GM19468 (cell line): ENCODE results near the gene SH3TC2.

ENCODE experiments used
- ATAC-seq: cut with Tn5 transposase; IDR thresholded peaks from one replicate; pipeline ENCODE4 v1.9.1; 2021; ENCODE audit warnings: mild to moderate bottlenecking, moderate library complexity, moderate number of reproducible peaks; ENCODE audit not compliant: unreplicated experiment; ENCODE audit errors: extremely low read depth

The SH3TC2 gene

DNA sequence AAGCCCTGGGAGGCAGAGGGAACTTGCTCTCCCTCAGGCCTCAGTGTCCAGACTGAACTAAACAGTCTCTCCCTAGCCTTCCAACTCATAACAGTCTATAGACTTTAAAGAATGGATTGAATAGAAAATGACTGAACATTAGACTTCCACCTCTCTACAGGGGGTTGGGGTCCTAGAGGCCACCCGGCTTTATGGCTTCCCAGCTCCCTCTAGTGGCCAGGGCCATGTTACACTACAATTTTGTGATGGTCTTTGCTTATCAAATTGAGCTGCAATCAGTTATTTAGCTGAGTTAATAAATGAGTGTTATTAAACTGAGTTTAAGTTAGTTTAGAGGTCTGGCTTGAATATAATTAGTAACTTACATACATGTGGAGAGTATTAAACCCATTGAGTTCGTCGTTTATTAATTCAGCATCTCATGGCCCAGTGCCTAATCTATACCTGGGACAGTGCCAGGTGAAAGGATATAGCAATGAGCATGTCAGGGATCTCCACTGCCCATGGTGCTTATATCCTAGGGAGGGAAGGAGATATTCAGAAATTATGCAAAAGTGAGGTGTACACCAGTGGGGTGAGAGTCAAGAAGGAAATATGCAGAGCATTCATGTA lies 105.2 kb downstream of the SH3TC2 start:
- ATAC-seq = no peak

DNA sequence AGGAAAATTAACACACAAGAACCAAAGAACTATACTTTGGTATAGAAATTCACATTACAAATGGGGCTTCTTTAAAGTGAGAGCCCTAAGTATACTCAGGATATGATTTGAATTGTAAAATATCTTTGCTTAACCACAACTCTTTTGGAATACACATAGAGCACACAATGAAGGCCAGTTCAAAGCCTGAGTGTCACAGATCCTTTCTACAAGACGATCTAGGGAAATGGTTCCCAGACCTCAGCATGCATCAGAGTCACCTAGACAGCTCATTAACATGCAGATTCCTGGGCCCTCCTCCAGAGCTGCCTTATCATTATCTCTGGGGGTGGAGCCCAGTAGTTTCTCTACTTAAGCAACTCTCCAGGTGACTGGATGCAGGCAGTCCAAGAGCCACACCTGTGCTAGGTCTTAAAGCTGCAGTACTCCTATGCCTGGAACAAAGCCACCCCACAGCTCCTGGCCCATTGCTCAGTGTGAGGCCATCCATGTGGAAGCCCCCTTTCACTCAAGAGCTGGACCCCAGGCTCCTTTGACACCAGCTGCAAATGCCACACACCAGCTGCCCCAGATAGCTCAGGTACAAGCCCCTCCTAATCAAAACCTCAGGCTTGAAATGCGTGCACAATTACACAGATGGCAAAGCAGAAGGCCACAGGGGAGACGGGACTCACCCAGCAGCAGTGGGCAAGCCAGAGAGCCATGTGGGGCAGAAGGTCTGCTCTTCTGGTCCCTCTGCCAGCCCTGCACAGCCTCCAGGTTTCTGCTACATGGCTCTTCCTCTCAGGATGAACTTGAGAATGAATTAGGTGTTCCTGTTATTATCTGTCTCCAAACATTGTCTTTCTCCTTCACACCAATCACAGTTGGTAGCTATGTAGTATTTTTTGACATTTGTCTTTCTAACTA lies 106.1 kb downstream of the SH3TC2 start:
- no peak for ATAC-seq
